Suprapubic skin (tissue), 3 donors: Measurements from ENCODE around the gene NLGN4Y.

ENCODE experiments used
- CTCF ChIP-seq, 2 donors: fragments of 200-600 bp in 1 of 2; fragments of 450-650 bp in 1 of 2; sonication (generic) in 1 of 2; IDR thresholded peaks; one replicate each; pipeline ENCODE4 v1.5.1; 2016 to 2019; ENCODE audit warnings: antibody characterized with exemption in 2 of 2, mild to moderate bottlenecking in 1 of 2, moderate library complexity in 1 of 2
- EP300 ChIP-seq: sonication (generic); formaldehyde crosslinking; IDR thresholded peaks from one replicate; pipeline ENCODE4 v1.6.1; 2017; ENCODE audit warnings: antibody characterized with exemption
- POLR2A ChIP-seq, 2 donors: fragments of 450-650 bp; IDR thresholded peaks; one replicate each; pipeline ENCODE4 v1.6.1; 2017; ENCODE audit warnings: antibody characterized with exemption in 2 of 2, mild to moderate bottlenecking in 2 of 2, moderate library complexity in 2 of 2

GRCh38 chrY:14793104-14793503 is 268.8 kb downstream of the NLGN4Y start:
- TF ChIP-seq CTCF (IDR thresholded peaks at IDR 0.05) (no peak), EP300 (no peak), POLR2A (IDR thresholded peaks at IDR 0.05) (no peak)
